Measurements from ENCODE around the gene HARS1.

- no peak for TF ChIP-seq CTCF (IDR thresholded peaks at IDR 0.05; ENCODE audit: low read depth, low read length)
- TF ChIP-seq EZH2phosphoT487 (IDR thresholded peaks at IDR 0.05; ENCODE audit: low read depth) = no peak
Measured at GRCh38 chr5:140711794-140712193, 20.6 kb upstream of the HARS1 start.
